Hindlimb muscle (tissue), 1 donor: ENCODE data around the gene PTTG1IP. TPM values are rescaled to one million over a fixed set of nuclear protein-coding genes. Genes with fewer than 3 reads are reported as not detected.

Source experiments
- DNase-seq: peaks from one replicate; pipeline ENCODE4 v3.0.0-alpha.2; 2013
- polyA plus RNA-seq: library from polyadenylated mRNA; unstranded; fragments of 120-200 nt; gene quantifications from one replicate; pipeline ENCODE4 v1.2.1, GENCODE V29; 2013; ENCODE audit not compliant: insufficient read length

The PTTG1IP gene
- polyA plus RNA-seq, 1 donor, result 131 TPM

DNA sequence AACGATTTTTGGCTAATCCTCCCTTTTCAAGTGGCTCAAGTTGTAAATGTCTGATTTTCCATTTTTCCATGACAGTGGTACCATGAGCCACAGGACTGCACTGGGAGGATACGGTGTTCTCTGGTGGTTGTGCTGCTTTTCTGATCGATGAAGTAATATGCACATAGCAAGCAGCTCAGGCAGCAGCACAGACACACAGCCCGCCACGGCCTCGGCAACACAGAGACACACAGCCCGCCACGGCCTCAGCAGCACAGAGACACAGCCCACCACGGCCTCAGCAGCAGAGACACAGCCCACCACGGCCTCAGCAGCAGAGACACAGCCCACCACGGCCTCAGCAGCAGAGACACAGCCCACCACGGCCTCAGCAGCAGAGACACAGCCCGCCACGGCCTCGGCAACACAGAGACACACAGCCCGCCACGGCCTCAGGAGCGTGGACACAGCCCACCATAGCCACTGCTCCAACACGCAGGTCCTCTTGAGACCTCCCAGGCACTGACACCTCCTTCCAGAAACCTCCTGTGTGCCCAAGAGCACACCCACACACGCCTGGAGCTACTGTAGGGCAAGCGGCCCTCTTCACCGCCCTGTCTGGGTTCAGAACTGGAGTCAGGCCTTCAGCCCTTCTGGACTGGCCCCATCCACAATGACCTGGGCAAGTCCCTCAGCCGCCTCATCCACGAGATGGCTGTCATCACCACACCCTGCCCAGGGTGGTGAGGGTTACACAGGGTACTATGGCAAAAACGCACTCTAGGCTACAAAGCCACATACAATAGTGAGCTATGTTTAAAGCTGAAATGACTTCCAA, 10.4 kb downstream of the PTTG1IP start:
- DNase-seq, result no peak

DNA sequence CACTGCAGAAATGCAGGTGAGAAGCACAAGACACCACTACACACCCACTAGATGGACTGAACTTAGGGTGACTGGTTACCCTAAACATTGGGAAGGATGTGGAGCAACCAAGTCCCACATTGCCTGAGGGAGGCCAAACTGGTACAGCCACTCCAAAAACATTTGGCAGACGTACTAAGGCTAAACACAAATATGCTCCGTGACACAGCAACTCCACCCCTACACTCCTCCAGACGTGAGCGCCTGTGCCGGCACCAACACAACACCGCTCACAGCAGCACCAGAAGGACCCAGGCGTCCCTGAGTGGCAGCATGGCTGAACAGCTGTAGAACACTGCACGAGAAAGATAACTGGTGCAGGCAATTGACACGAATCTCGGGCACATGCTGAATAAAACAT, 14.7 kb downstream of the PTTG1IP start:
- no peak for DNase-seq

DNA sequence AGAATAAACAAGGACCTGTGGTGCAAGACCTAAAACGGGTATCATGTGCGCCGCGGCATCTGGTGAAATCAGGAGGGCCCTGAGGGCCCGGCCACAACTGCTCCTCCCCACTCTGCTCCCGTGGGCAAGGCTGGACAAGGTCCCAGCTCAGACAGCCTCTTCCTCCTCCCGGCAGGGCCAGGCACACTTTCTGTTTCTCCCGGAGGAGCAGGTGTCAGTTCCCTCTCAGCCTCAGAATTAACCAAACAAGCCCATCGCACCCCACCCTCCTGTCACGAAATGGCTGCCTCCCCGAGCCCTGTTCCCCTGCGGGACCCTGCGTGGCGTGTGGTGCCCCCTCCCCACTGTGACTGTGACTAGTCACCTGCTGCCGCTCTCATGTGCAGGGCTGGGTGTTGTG, 15.2 kb downstream of the PTTG1IP start:
- no peak for DNase-seq

DNA sequence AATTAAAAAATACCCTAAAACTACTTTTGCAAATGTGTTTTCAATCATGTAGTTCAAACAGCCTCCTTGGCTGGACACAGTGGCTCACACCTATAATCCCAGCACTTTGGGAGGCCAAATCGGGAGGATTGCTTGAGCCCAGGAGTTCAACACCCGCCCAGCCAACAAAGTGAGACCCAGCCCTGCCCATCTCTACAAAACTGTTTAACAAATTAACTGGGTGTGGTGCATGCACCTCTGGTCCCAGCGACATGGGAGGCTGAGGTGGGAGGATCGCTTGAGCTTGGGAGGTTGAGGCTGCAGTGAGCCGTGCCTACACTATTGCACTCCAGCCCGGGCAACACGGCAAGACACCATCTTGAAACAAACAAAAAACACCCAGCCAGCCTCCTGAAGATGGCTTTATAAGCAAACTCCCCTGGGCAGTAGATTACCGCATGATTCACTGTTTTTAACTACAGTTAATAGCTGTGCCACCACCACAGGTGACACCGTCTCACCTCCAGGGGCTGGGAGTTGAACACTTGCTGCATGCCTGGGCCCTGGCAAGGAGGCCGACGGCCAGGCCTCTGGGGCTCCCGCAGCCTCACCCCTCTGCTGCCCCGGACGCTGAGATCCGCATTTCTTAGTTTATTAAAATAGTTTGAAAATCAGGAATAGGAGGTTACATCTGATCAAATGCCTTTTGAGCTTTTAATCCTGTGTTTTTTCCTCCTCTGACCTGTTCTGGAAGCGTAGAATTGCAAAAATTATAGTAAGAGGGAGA, 16.2 kb downstream of the PTTG1IP start:
- DNase-seq, result no peak

DNA sequence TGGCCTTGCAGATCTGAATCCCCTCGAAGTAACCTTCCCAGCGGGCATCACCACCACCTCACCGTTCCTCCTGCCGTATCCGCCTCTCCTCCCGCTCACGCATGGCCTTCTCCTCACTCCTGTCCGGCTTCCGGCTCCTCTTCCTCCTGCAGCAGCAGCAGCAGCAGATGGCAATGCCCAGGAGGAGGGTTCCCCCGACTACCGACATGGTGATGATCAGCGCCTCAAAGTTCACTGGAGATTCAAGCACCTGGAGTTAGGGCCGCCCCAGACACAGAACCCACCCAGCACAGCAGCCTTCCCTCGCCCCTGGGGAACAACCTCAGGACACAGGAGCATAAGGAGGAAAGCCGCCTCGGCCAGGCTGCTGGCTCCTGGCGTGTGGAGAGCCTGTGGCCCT, 17.4 kb downstream of the PTTG1IP start:
- DNase-seq, result no peak

DNA sequence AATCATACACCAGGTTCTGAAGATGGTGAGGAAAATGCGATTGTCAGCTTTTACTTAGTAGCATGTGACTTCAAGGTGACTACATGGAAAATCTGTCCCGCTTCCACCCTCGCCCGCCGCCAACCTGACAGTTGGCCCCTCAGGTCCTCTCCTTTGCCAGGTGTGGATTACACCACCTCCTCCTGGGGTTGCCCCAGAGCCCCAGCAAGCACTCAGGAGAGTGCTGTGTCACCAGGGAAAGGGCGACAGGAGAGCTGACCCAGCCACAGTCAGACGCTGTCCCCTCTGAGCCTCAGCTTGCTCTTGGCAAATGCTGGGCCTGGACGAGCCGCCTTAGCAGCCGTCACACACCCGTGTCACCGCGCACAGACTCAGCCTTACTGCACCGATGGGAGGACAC, 17.9 kb downstream of the PTTG1IP start:
- DNase-seq, result no peak

DNA sequence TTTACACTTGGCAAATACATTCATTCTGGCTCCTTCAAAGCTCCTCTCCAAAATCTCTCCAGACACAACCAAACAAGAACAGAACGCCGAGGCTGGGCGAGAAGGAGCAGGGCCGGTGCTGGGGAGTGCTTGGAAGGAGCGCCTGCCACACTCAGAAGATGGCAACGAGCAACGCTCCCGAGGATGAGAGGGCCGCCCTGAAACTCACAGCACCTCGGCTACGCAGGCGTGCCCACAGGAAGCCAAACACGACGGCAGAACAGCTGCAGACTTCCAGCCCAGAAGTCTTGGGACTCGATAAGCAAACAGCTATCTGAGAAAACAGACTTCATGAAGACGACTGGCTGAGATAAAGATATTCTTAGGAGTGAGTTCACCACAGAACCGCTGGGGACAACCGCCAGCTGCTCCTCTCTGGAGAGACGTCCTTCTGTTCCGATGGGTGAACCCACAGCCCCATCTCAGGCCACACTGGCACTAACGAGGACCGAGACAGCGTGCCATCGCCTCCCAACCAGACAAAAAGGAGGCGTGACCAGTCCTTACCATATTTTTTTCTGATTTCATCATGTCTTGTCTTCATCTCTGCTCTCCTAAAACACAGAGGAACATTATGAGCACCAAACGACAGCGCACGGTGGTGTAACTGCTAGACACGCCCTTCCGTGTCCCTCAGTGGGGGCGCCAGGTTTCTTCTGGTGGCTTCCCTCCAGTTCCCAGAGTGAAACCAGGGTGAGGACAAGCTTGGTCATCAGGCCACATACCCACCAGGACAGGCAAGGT, 18.6 kb downstream of the PTTG1IP start:
- no peak for DNase-seq

DNA sequence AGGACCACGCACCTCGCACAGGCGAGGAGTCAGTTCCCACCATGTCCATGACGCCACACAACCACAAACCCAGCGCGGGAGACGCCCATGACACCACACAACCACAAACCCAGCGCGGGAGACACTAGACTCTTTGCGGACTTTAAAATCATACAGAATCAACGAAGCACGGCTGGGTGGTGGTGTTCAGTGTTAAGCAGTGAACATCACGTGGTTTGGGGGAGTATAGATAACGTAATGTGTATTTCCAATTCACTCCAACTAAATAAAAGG, 19.2 kb downstream of the PTTG1IP start:
- no peak for DNase-seq

DNA sequence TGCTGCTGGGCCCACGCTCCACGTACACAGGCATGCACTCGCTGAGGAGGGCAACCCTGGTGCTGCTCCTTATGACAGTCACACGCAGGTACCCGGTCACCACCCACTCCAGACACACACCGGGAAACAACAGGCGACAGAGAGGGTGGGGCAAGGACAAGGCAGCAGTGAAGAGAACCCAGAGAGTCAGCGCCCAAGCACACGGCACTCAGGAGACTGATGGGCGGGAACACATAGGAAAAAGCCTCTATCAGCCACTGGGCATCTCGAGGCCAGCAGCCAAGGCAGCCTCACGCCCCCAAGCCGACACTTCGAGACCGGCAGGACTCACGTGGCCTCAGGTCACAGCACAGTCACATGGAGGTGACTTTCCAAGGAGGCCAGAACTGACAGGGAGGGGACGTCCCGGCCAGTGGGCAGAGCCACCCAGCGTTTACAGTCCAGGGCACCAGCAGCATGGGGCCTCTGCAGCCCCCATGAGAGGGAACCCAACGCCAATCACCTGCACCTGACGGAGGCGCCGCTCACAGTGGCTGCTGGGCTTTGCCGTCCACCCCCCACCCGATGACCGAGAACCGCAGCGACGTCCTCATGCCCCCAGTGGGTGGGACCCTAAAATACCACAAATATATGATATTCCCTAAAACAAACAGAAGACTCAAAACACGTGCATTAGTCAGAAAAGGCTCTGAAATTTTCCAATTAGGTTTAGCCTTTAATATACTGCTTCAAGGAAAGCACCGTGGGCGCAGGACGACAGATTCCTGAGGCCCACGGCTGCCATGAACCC, 19.7 kb downstream of the PTTG1IP start:
- no peak for DNase-seq

DNA sequence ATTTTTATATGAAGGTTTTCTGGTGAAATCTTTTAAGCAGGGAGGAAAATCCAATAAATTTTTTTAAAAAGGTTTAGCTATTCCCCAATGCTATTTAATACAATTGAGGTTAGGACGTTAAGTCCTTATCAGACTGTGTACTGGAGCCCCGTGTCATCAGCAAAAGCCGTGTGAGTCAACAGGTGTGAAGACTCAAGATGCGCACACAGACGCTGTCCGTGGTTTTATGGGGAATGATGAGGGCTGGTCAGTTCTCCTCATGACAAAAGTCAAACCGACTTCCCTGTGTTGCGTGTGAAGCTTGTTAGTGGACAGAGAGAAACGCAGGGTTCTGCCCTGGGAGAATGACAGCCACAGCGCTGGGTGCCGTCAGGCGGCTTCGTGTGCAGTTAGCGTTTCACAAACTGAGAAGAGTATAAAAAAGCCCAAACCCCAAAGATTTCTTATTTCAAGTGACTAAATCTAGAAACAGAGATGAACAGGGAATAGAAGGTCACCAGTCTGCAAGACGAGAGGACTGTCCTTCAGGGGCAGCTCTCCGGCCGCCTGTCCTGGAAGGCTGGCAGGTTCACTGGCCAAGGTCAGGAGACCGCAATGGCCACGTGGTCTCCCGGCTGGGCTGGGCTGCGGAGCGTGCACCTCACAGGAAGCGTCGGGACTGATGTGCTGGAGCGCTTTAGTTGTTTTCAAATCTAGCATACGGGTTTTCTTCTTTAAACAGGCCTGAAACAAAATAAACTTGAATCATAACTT, 22.4 kb downstream of the PTTG1IP start:
- DNase-seq, result no peak

DNA sequence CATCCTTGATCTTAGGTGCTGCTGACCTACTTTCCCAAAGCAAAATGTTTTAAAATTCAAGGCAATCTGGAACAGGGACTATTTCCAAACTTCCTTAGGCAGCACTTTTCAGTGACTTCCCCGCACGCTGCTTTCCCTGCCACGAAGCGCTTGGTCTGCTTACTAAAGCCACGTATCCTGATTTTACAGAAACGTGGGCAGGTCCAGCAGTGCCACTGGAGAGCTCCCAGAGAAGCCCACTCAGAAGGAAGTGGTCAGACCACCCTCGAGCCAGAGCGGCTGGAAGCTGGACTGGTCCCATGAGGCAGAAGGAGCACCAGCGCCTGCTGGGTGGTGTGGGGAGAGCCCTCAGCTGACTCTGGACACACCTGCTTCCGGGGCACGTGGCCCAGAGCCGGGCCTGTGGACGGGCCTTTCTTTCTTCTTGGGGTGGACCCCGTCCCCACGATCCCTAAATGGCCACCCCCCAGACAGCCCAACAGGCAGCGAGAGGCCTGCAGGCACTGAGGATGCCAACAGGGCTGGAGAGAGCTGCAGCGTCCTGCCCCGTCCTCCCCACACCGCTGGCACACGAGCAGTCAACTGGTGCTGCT, 23.2 kb downstream of the PTTG1IP start:
- DNase-seq, result no peak

DNA sequence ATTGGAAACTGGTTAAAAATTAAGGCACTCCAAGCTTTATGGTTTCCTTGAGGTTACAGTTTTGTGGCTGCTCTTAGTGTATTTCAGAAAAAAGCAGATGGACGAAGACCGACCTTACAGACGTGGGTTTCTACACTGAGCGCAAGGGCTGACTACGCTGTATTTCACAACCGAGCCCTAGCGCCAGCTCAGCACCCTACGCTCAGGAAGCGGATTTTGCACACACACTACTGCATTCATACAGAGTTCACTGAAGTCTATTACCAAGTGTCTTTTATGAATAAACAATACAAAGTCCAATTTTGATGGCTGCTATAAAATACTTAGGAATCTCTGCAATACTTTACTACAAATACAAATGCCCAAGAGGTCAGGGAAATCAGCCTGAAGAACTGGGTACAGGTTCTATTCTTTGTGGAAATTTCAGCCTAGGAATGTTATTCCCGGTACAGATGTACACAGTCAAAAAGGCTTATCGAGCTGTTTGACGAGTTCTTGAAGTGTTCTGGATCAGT, 23.8 kb downstream of the PTTG1IP start:
- DNase-seq, result no peak

DNA sequence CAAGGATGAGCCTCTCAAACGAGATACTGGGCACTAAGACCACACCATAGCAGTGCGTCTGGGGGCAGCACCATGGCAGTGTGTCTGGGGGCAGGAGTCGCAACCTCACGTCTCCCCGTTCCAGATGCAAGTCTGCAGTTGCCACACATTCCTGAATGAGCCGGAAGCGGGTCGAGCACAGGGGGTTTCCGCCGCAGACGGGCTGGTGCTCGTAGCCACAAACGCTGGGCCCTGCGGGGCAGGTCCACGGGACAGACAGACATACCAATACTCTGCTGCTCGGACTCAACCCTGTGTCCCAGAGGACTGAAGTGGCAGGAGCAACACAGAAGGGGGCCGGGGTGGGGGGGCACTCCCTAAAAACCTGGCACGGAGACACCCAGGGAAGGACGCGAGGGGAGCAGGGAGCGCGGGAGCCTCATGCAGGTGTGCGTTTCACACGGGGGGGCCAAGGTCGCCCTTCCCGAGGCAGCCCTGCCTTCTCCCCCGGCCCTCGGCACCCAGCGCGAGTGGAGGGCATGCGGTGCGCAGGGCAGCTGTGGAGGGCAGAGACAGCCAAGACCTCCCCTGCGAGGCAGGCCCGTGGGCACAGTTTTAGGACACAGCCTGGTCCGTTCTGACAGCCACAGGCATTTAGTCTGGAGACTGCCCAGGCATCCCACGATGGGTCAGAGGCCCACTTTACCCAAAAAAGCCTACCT, 24.5 kb downstream of the PTTG1IP start:
- no peak for DNase-seq

DNA sequence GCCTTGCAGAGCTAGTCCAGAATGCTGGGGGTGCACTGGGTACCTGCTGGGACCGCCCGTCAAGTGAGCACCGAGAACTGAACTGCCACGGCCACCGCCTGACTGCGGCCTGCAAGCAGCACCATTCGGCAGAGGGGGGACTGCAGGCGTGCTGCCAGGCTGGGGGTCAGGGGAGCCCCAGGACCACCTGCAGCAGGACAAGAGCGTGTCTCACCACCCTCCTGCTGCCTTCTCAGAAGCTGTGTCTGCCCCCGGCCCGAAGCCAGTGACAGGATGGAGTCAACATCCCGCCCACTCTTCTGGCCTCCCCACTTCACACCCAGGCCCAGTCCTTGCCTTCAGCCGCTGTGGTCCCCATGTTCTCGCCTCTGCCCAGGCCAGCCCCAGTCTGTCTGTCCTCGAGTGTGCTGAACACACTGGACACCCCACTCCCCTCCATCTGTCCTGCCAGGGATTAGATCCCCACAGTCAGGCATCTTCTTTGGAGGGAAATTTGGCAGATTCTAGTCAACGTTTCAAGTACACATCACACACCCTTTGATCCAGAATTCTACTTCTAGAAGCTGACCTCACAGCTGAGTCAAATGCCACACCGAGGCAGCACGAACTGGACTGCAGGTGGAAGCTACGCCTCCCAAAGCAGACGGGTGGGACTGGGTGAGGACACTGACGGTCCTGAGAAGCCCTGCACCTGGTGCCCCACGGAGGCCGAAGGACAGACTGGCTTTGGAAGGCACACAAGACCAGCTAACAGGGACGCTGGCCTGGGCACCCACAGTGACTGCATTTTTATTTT, 26.0 kb downstream of the PTTG1IP start:
- no peak for DNase-seq

DNA sequence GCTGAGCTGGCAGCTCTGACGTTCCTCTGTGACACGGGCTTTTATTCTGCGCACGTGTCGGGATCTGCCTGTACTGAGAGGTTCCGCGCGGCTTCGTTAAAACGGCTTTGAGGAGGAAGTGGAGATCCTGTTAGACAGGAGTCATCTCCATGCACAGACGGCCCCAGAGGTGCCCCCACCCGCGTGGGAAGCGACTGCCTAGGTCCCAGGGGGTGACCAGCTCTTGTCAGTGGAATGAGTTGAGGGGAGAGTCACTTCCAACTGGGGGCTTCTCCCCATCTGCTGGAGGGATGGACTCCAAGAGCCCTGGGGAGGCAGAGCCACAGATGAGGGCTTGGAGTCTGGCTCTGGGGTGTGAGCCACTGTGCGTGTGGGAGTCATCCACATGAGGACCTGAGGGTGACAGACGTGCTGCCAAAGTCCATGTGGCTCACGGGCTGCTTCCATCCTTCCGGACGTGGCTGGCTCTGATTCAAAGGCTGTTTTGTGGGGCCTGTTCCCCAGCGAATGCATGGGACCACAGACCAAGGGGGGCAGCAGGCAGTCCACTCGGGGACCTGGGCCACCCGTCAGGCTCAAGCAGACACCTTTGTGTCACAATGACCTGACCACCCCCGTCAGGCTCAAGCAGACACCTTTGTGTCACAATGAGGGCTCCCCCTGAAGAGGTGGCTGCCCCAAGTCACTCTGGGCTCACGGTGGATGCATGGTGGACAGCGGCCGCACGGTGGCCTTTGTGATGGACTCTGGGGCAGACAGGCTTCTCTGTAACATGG, 26.8 kb downstream of the PTTG1IP start:
- peak; percentile 41 for DNase-seq

DNA sequence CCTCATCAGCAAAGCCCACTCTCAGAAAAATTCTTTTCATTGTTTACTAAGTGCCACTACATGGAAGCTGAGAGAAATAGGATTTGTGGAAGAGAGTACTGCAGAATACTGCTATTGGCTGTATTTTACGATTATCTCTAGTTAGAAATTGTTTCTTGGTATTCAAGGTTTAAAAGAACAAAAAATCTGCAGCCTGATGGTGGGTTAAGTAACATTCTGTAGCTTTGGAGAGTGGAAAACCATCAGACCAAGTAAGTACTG, 27.3 kb downstream of the PTTG1IP start:
- no peak for DNase-seq

DNA sequence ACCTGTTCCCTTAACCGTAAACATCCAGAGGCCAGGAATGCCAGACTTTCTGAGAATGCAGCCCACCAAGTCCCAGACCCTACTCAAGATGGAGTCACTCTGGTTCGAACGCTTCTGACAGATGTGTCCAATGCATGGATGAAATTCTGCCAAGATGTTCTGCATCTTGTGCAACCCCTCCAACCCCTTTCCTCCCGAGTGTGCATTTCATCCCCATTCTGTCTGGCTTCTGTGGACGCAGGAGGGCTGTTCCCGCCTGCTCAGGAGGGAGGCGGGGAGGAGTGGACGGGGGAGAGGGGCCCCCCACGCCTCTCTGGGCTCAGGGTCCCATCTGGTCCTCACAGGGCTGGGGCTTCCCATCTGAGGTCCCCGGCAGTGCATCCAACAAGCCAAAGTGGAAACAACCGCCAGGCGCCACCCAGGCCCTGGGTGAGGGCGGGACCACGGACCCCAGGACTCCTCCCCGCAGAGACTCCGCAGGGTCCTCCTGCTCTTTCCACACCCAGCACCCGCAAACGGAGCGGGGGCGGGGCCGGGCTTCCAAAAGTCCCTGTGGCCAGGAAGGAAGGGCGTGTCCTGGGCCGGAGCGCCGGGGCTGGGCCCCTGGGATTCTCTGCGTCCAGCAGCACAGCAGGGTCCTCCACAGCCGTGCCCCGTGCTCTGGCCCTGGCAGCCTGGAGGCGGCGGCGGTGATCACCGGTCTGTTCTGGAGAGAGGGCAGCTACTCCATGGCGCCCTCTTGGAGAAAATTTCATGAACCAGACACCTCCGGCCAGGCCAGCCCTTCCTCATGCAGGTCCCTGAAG, 27.9 kb downstream of the PTTG1IP start:
- peak; percentile 40 for DNase-seq

DNA sequence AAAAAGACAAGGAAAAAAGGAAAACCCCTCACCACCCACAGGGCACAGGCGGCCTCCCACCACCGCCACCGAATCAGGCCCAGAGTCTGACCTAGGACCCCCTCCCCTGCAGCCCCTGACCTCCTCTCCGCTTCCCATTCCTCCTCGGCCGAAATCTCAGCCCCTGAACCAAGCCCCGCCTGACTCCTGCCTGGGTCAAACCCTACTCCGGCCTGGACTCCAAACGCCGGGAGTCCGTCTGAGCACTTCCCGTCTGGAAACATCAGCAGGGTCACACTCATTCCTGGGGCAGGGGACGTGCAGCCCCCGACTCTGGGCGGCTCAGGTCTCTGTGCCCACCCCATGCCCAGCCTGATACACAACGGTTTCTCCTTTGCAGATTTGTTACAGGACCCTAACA, 29.2 kb downstream of the PTTG1IP start:
- DNase-seq, result no peak
